ENCODE results near the gene CACNA1C.
"Not testable (repeated sequence)": the region's sequence is repeated elsewhere in the genome, so short reads cannot be mapped to it uniquely, and the experiment has no call there.

CACNA1C gene

DNA sequence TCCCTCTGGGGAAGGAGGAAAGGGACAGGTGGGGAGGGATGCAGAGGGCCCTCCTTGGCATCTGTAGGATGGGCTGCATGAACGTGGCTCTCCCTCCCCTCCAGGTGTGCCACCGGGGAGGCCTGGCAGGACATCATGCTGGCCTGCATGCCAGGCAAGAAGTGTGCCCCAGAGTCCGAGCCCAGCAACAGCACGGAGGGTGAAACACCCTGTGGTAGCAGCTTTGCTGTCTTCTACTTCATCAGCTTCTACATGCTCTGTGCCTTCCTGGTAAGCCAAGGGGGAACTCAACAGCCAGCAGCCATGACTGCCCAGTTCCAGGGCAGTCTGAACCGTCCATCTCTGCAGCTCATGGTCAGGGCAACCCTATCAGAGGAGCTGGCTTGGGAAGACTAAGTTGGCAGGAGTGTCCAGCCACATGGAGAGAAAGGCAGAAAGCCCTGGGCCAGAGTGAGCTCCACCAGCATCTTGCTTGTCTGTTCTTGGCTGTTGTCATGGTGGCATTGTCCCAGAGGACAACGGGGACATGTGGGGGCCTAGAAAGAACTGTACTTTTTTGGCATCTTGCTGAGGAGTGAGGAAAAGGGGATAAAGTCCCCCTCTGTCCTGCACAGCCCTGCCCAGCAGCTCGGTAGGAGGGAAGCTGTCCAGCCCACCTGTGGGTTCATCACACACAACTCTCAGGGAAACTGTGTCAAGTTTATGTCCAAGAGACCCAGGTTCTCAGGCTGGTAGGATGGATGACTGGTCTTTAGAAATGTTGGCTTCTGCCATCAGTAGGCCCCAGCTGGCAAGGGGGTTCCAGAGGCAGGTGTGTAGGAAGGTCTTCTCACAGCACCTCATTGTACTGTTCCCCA lies 612.2 kb downstream of the CACNA1C start:
- no peak for DNase-seq

GRCh38 chr12:2666411-2666810 lies 613.6 kb downstream of the CACNA1C start:
- no peak for DNase-seq

- DNase-seq, result no peak
Measured at GRCh38 chr12:2666846-2667245, 614.1 kb downstream of the CACNA1C start.

- DNase-seq, result no peak
Measured at GRCh38 chr12:2667716-2668440, 615.1 kb downstream of the CACNA1C start.

DNA sequence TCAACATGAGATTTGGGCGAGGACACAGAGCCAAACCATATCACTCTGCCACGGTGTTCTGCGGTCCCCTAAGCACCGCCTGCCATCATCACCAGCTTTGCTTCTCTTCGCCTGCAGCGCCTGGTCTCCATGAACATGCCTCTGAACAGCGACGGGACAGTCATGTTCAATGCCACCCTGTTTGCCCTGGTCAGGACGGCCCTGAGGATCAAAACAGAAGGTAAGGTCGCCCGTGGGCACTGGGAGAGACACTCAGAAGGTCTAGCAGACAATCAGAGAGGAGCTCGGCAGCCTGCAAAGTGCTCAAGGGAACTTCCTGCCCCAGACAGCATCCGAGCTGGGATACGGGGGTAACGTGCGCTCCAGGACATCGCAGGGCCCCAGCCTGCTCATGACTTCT lies 616.0 kb downstream of the CACNA1C start:
- no peak for DNase-seq

DNA sequence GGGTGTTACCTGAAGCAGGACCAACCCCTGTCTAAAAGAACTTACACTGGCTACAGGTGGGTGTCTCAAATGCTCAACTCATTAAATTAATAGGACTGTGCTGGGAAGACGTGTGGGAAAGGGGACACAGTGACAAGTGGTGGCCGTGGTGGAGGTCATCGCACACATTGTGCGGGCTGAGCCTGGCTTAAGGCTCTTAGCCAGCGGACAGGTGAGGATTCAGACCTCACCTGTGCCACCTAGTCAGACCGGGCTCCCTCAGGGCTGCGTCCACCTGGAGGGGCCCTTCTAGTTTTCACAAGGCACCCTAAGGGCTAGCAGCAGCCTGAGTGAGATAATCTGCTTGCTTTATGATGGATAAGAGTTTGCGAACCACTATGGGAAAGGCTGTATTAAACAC lies 616.8 kb downstream of the CACNA1C start:
- DNase-seq, result no peak

- no peak for DNase-seq
Measured at GRCh38 chr12:2672863-2673262, 620.1 kb downstream of the CACNA1C start.

GRCh38 chr12:2673966-2674810 lies 621.4 kb downstream of the CACNA1C start:
- DNase-seq, result no peak

- DNase-seq, result no peak
Measured at GRCh38 chr12:2675776-2676175, 623.0 kb downstream of the CACNA1C start.

GRCh38 chr12:2677142-2677880 lies 624.5 kb downstream of the CACNA1C start:
- no peak for DNase-seq

DNA sequence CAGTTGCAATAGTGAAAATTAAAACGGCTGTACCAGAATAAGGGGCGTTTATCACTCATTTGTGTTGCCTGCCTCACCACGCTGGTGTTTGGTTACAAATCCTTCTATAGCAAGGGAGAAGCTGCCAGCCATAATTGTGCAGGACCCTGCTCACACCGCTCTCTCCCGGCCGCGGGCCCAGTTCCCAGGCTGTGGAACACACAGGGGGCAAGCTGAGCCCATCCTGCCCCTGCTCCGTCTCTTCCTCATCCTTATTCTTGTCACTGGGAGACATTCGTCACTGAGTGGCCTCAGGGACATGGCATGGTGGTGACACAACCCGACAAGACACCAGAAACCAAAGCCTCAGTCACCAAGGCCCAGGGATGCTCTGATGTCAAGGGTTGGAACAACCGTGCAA lies 625.6 kb downstream of the CACNA1C start:
- no peak for DNase-seq

DNA sequence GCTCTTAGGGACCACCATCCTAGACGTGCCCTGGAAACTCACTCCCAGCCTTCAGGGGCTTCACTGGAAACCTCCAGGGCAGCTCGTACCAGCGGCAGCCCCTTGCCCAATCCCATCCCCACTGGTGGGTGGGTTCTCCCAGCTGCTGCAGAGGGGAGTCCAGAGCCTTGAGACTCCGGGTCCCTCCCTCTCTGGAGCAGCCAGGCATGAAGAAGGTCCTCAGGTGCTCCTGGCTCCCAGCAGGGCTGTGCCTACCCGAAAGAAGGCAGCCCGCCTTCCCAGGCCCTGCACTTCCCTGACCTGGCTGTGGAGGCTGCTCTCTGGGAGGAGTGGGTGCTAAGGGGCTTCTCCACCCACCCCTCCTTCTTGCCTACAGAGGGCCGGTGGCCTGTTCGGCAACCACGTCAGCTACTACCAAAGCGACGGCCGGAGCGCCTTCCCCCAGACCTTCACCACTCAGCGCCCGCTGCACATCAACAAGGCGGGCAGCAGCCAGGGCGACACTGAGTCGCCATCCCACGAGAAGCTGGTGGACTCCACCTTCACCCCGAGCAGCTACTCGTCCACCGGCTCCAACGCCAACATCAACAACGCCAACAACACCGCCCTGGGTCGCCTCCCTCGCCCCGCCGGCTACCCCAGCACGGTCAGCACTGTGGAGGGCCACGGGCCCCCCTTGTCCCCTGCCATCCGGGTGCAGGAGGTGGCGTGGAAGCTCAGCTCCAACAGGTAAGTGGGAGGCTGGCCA lies 626.5 kb downstream of the CACNA1C start:
- DNase-seq, result no peak

DNA sequence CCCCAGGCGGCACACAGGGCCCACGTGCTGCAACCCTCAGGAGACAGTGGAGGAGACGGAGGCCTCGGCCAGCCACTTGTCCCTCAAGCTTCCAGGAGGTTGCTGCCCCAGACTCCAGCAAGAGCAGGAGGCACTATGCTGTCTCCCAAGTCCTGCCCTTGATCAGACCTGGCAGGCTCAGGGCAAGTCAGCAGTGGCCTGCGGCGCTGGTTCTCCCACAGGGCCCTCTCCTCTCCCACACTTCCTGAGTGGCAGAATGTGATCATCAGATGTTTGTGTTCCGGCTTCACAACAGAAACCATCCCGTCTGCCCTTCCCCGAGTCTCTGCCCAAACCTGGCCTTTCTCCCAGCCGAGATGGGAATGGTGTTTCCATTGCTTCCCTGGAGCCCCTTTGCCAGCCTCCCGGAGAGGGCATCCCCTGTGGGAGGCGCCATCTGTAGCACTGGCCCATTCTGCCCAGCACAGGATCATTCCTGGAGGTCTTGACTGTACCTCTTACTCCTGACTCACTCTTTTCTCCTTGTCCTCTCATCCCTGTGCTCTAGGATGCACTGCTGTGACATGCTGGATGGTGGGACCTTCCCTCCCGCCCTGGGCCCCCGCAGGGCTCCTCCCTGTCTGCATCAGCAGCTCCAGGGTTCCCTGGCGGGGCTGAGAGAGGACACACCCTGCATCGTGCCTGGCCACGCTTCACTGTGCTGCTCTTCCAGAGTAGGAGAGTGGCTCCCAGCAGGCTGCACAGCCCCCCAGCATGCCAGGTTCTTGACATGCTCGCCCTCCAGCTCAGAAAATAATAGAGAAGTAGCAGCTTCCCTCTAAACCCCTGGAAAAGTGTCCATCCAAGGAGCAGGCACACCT lies 627.3 kb downstream of the CACNA1C start:
- DNase-seq, result no peak

GRCh38 chr12:2680676-2681039 lies 627.9 kb downstream of the CACNA1C start:
- DNase-seq, result no peak

GRCh38 chr12:2681450-2682205 lies 628.8 kb downstream of the CACNA1C start:
- DNase-seq, result no peak

- DNase-seq, result peak; percentile 53
Measured at GRCh38 chr12:2682296-2683251, 629.8 kb downstream of the CACNA1C start.

- DNase-seq, result peak; percentile 38
Measured at GRCh38 chr12:2683283-2684025, 630.7 kb downstream of the CACNA1C start.

DNA sequence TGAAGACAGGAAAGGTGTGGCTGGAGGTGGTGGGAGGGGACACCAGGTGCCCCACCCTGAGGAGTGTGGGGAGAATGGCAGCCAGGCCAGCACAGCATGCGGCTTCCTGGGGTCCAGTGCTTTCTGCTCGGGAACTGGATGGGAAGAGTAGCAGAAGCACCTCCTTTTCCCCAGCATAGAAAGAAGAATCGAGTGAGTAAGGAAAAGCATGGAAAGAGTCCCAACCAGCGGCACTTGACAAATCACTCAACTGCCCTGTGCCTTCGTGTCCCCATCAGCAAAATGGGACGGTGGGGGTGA lies 631.2 kb downstream of the CACNA1C start:
- not testable (repeated sequence) for DNase-seq
